MM.1S (cell line): ENCODE measurements around the gene AK8.

Source experiments
- EZH2 ChIP-seq: fragments of 300-600 bp; sonication (generic); optimal IDR thresholded peaks from 2 replicates; pipeline ENCODE3; 2017; ENCODE audit warnings: low read depth, mild to moderate bottlenecking, antibody characterized with exemption, low read length, mixed read lengths
- EZH2phosphoT487 ChIP-seq: fragments of 300-600 bp; sonication (generic); IDR thresholded peaks from 2 replicates; pipeline ENCODE4 v1.6.1; 2018; ENCODE audit warnings: antibody characterized with exemption, low read length
- TF ChIP-seq, protein P1 (sequence below): fragments of 300-600 bp; sonication (generic); IDR thresholded peaks from 2 replicates; pipeline ENCODE4 v1.5.1; 2016; ENCODE audit warnings: antibody characterized with exemption, low read length, mixed read lengths

DNA sequence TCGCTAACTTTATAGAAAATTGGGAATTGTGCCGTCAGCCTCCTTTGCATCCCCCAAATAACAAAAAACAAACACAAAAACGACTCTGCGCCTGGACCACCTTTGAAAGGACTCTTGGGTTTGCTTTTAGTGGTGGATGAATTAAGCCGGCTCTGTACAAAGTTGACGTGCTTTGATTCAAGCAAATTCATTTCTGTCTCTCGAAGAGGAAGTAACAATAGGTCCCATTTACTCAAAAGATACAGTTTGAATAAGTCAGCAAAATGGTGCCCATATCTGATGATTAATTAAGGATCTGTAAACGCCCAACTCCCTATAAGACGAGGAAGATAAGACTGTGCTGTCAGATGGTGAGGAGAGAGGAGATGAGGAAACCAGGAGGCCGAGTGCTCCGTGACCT is 67.8 kb downstream of the AK8 start:
- TF ChIP-seq, protein P1, sequence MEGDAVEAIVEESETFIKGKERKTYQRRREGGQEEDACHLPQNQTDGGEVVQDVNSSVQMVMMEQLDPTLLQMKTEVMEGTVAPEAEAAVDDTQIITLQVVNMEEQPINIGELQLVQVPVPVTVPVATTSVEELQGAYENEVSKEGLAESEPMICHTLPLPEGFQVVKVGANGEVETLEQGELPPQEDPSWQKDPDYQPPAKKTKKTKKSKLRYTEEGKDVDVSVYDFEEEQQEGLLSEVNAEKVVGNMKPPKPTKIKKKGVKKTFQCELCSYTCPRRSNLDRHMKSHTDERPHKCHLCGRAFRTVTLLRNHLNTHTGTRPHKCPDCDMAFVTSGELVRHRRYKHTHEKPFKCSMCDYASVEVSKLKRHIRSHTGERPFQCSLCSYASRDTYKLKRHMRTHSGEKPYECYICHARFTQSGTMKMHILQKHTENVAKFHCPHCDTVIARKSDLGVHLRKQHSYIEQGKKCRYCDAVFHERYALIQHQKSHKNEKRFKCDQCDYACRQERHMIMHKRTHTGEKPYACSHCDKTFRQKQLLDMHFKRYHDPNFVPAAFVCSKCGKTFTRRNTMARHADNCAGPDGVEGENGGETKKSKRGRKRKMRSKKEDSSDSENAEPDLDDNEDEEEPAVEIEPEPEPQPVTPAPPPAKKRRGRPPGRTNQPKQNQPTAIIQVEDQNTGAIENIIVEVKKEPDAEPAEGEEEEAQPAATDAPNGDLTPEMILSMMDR, result no peak
- TF ChIP-seq EZH2, result no peak
- TF ChIP-seq EZH2phosphoT487, result no peak
